Gastrocnemius medialis (tissue), 4 donors: ENCODE measurements around the gene EEF1B2. TPM values are rescaled to one million over a fixed set of nuclear protein-coding genes. Genes with fewer than 3 reads are reported as not detected.
"Not testable (repeated sequence)": the region's sequence is repeated elsewhere in the genome, so short reads cannot be mapped to it uniquely, and the experiment has no call there.

ENCODE experiments used
- ATAC-seq, 2 donors: fragments of 150-250 bp; one replicate each; pipeline ENCODE4 v1.9.1; 2016
- DNase-seq, 2 donors: peaks; one replicate each; pipeline ENCODE4 v3.0.0-alpha.2; 2019
- H3K27ac ChIP-seq, 4 donors: fragments of 200-600 bp; sonication (generic); 1 replicate in 1 of 4; 2 replicates in 3 of 4; pipeline ENCODE4 v1.5.1; 2016 to 2018; ENCODE audit warnings: mild to moderate bottlenecking in 2 of 4, moderate library complexity in 1 of 4
- H3K27me3 ChIP-seq, 3 donors: fragments of 200-600 bp; sonication (generic) in 2 of 3; 1 replicate in 1 of 3; 2 replicates in 2 of 3; pipeline versions ENCODE4 v1.5.1 to v1.6.0; 2016 to 2019; ENCODE audit warnings: mild to moderate bottlenecking in 1 of 3, moderate library complexity in 1 of 3
- H3K36me3 ChIP-seq, 2 donors: fragments of 200-600 bp; sonication (generic) in 1 of 2; one replicate each; pipeline ENCODE4 v1.5.1; 2017 to 2018
- H3K4me1 ChIP-seq, 2 donors: fragments of 200-600 bp; sonication (generic) in 1 of 2; one replicate each; pipeline ENCODE4 v1.5.1; 2016 to 2017; ENCODE audit warnings: mild to moderate bottlenecking in 2 of 2
- H3K4me3 ChIP-seq, 4 donors: fragments of 200-600 bp; sonication (generic) in 3 of 4; 1 replicate in 1 of 4; 2 replicates in 3 of 4; pipeline ENCODE4 v1.5.1; 2016 to 2019; ENCODE audit warnings: mild to moderate bottlenecking in 2 of 4
- H3K9me3 ChIP-seq, 3 donors: fragments of 200-600 bp; sonication (generic) in 2 of 3; 1 replicate in 1 of 3; 2 replicates in 2 of 3; pipeline ENCODE4 v1.5.1; 2016 to 2019
- POLR2A ChIP-seq, 2 donors: fragments of 450-650 bp; IDR thresholded peaks; one replicate each; pipeline ENCODE4 v1.6.1; 2017; ENCODE audit warnings: antibody characterized with exemption in 2 of 2, mild to moderate bottlenecking in 2 of 2, moderate library complexity in 2 of 2
- in situ Hi-C, 4 donors: fragments of 200-750 bp; cut with MboI; loops; one replicate each; pipeline versions ENCODE4 v1.15.0 to v1.8.0; 2017; ENCODE audit warnings: low sequenced_read_pairs in 4 of 4
- intact Hi-C: fragments of 100-400 bp; cut with DNase I; formaldehyde crosslinking; loops from one replicate; pipeline ENCODE4 v1.15.1; 2023; ENCODE audit warnings: low total_unique reads
- total RNA-seq, 4 donors: library from RNA; depleted of rRNA; stranded (reverse); fragments of >200 nt; gene quantifications; one replicate each; pipeline versions ENCODE4 v1.1.0 to v1.2.3, GENCODE V29; 2016
- TF ChIP-seq, protein P1 (sequence below), 5 experiments: fragments of 450-650 bp in 3 of 5; fragments of 200-600 bp in 2 of 5; sonication (generic) in 2 of 5; IDR thresholded peaks in 4 of 5; conservative IDR thresholded peaks in 1 of 5; 1 replicate in 4 of 5; 2 replicates in 1 of 5; pipeline ENCODE4 v1.5.1; 2016 to 2019; ENCODE audit warnings: antibody characterized with exemption in 5 of 5, mild to moderate bottlenecking in 3 of 5, moderate library complexity in 3 of 5

EEF1B2 gene
- total RNA-seq, 4 donors from 2014 or later = 370 to 590 (median 448) TPM

DNA sequence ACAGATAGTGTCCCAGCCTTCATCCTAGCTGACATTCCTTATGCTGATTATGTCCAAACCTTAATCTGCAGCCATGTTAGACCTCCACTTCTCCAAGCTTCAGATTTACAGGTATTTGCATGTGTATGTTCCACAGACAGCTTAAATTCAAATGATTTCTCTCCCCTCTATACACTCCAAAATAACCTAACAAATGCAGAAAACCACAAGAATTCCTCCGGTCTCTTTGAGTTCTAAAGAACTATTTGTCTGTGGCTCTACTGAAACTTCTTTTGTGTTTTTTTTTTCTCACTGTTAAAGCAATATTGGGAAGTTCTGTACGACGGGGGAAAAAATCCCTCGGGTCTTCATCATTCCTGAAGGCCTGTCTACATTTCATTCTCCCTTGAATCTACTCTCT lies 9.1 kb upstream of the EEF1B2 start:
- TF ChIP-seq POLR2A (IDR thresholded peaks at IDR 0.05) = no peak
- TF ChIP-seq, protein P1, sequence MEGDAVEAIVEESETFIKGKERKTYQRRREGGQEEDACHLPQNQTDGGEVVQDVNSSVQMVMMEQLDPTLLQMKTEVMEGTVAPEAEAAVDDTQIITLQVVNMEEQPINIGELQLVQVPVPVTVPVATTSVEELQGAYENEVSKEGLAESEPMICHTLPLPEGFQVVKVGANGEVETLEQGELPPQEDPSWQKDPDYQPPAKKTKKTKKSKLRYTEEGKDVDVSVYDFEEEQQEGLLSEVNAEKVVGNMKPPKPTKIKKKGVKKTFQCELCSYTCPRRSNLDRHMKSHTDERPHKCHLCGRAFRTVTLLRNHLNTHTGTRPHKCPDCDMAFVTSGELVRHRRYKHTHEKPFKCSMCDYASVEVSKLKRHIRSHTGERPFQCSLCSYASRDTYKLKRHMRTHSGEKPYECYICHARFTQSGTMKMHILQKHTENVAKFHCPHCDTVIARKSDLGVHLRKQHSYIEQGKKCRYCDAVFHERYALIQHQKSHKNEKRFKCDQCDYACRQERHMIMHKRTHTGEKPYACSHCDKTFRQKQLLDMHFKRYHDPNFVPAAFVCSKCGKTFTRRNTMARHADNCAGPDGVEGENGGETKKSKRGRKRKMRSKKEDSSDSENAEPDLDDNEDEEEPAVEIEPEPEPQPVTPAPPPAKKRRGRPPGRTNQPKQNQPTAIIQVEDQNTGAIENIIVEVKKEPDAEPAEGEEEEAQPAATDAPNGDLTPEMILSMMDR (IDR thresholded peaks at IDR 0.05 in 4 of 5, conservative IDR thresholded peaks at IDR 0.05 in 1 of 5) = no peak
- intact Hi-C loops (no loop called here), in situ Hi-C loops (loop anchor here in 1 of 4 donors (10.0 kb wide), 1 partner anchor 66 kb away; the partner anchor contains the start of gene INO80D)

DNA sequence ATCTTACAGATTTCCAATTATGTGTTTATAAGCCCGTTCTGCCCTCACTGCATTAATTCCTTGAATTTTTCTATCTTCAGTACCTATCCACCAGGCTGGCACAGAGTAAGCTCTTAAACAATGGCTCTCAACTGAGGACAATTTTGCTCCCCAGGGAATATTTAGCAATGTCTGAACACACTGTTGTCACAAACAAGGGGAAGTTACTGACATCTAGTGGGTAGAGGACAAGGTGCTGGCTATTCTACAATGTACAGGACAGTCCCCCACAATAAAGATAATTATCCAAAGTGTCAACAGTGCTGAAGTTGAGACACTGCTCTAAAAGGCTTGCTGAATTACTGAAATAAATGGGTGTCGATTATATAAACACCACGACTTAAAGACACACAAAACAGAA lies 5.5 kb upstream of the EEF1B2 start:
- peak; percentile 37 to 45 for ATAC-seq
- DNase-seq = no peak
- intact Hi-C loops = no loop called here
- peak overlapping the region in 2 of 4 donors; percentile 0 to 24 for H3K27ac ChIP-seq
- H3K27me3 ChIP-seq = no peaks in the 10 kb centered on the region
- no peak overlapping the region for H3K4me3 ChIP-seq
- TF ChIP-seq POLR2A (IDR thresholded peaks at IDR 0.05) = no peak
- TF ChIP-seq, protein P1 (IDR thresholded peaks at IDR 0.05 in 4 of 5, conservative IDR thresholded peaks at IDR 0.05 in 1 of 5) = no peak
- no peaks in the 10 kb centered on the region for H3K9me3 ChIP-seq
- in situ Hi-C loops = loop anchor here in 1 of 4 donors (10.0 kb wide), 1 partner anchor 69 kb away; the partner anchor contains the start of gene INO80D
- H3K36me3 ChIP-seq = peaks cover 0 to 19% of the 10 kb centered on the region in 2 donors
- peaks cover 24 to 42% of the 10 kb centered on the region in 2 donors for H3K4me1 ChIP-seq

More for the DNA sequence above, 9.1 kb upstream of the EEF1B2 start:
- H3K9me3 ChIP-seq = no peaks in the 10 kb centered on the region
- peaks cover 5 to 54% of the 10 kb centered on the region in 2 donors for H3K36me3 ChIP-seq
- ATAC-seq (no peak), DNase-seq (no peak)
- no peak overlapping the region for H3K27ac ChIP-seq
- H3K27me3 ChIP-seq = no peaks in the 10 kb centered on the region
- no peak overlapping the region for H3K4me3 ChIP-seq
- H3K4me1 ChIP-seq = peaks cover 11 to 14% of the 10 kb centered on the region in 2 donors

GRCh38 chr2:206157014-206157413 lies 2.7 kb upstream of the EEF1B2 start:
- H3K27me3 ChIP-seq, ATAC-seq, DNase-seq, H3K9me3 ChIP-seq: not testable (repeated sequence)
- H3K4me3 ChIP-seq = peak overlapping the region in 2 of 4 donors; percentile 10 to 70
- peaks cover 0 to 11% of the 10 kb centered on the region in 2 donors for H3K36me3 ChIP-seq
- H3K4me1 ChIP-seq = peaks cover 43 to 61% of the 10 kb centered on the region in 2 donors
- intact Hi-C loops = loop anchor here (5.0 kb wide), 1 partner anchor 1615 kb away; no protein-coding TSS in a partner anchor
- peak overlapping the region in 3 of 4 donors; percentile 24 to 97 (median 92) for H3K27ac ChIP-seq
- in situ Hi-C loops = loop anchor here in 1 of 4 donors (10.0 kb wide), 1 partner anchor 72 kb away; the partner anchor contains the start of gene INO80D

DNA sequence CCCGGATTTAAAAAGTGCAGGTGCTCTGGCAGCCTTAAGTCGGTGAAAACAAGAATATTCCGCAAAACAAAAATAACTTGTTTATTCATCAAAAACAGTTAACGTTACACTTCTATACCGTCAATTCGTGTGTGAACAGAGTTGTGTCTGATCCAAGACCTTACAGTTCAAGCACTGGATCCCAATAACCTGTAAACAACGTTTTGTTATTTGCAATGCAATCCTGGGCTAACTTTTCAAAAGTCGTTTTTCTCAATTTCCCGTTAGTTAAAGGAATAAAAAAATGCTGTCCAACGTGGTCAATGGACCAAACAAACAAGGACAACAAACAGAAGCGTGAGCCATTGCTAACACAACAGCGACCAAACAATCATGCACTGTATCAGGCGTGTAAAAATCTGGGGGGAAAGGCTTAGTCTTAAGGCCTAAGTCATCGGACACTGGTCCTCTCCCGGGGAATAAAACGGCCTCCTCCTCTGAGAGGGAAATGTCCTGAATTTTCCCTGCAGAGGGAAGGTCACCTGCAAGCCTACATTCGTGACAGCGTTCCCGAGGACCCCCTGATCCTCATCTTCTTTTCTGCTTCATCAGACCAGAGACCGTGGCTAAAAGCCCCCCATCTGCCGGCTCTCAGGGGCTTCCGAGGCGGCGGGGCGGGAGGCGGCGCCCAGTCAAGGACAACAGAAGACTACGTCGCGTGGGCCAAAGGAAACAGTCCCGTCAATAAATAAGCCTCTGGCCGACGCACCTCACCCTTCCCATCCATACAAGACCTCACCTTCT lies 941 bp upstream of the EEF1B2 start:
- no peaks in the 10 kb centered on the region for H3K9me3 ChIP-seq
- TF ChIP-seq, protein P1 (IDR thresholded peaks at IDR 0.05 in 4 of 5, conservative IDR thresholded peaks at IDR 0.05 in 1 of 5) = no peak
- H3K27ac ChIP-seq = peak overlapping the region; percentile 92 to 97 (median 96)
- H3K36me3 ChIP-seq = peaks cover 0 to 28% of the 10 kb centered on the region in 2 donors
- H3K4me1 ChIP-seq = peaks cover 42 to 59% of the 10 kb centered on the region in 2 donors
- intact Hi-C loops = loop anchor here (2.0 to 5.0 kb wide), 3 partner anchors 72 to 1614 kb away; partner anchors contain the start of genes INO80D and ZDBF2
- peak overlapping the region; percentile 70 to 95 (median 90) for H3K4me3 ChIP-seq
- no peaks in the 10 kb centered on the region for H3K27me3 ChIP-seq
- ATAC-seq (peak; percentile 16 to 25), DNase-seq (no peak)
- in situ Hi-C loops = loop anchor here in 1 of 4 donors (10.0 kb wide), 1 partner anchor 74 kb away; the partner anchor contains the start of gene INO80D
